ENCODE results near the gene APOF. TPM values are rescaled to one million over a fixed set of nuclear protein-coding genes. Genes with fewer than 3 reads are reported as not detected.
A peak's percentile ranks its signal among the peaks of the same experiment; 100 is the strongest.

Gene APOF
- total and polyA plus RNA-seq, 2 of the 13 experiments (the other 11 are each of a cell fraction or from before 2014, with no cell fraction given): 3.3 to 23.9 TPM

- TF ChIP-seq AKNA (CRISPR knock-in tag; IDR thresholded peaks at IDR 0.05; ENCODE audit: borderline replicate concordance) (no peak), TOE1 (CRISPR knock-in tag; IDR thresholded peaks at IDR 0.05) (no peak), MXD1 (CRISPR knock-in tag; IDR thresholded peaks at IDR 0.05) (peak; percentile 91), ZNF607 (CRISPR knock-in tag; IDR thresholded peaks at IDR 0.05; ENCODE audit: borderline replicate concordance) (peak; percentile 83), ZNF576 (CRISPR knock-in tag; IDR thresholded peaks at IDR 0.05) (peak; percentile 57; the same call in 1 of the 2 replicates), ZNF232 (CRISPR knock-in tag; IDR thresholded peaks at IDR 0.05; ENCODE audit: borderline replicate concordance) (peak; percentile 81; the same call in 1 of the 2 replicates), CREBL2 (CRISPR knock-in tag; IDR thresholded peaks at IDR 0.05; ENCODE audit: borderline replicate concordance) (peak; percentile 39; the same call in 1 of the 2 replicates), SKI (IDR thresholded peaks at IDR 0.05; ENCODE audit: partially characterized antibody) (no peak), ZNF598 (CRISPR knock-in tag; IDR thresholded peaks at IDR 0.05; ENCODE audit: borderline replicate concordance) (0 out of 2 replicates have a peak, but pooled peaks have one; percentile 19), TFDP2 (CRISPR knock-in tag; IDR thresholded peaks at IDR 0.05) (peak; percentile 70), TIGD3 (CRISPR knock-in tag; IDR thresholded peaks at IDR 0.05; ENCODE audit: borderline replicate concordance) (no peak), ZNF552 (CRISPR knock-in tag; IDR thresholded peaks at IDR 0.05; ENCODE audit: borderline replicate concordance) (0 out of 2 replicates have a peak, but pooled peaks have one; percentile 64), ZNF101 (CRISPR knock-in tag; IDR thresholded peaks at IDR 0.05; ENCODE audit: borderline replicate concordance, low read depth) (no peak), ZNF747 (CRISPR knock-in tag; IDR thresholded peaks at IDR 0.05; ENCODE audit: borderline replicate concordance) (peak; percentile 78; the same call in 1 of the 2 replicates), TAF15 (IDR thresholded peaks at IDR 0.05; ENCODE audit: low read depth, low read length, poor library complexity, severe bottlenecking) (no peak), MLX (CRISPR knock-in tag; IDR thresholded peaks at IDR 0.05) (0 out of 2 replicates have a peak, but pooled peaks have one; percentile 50), SIX1 (CRISPR knock-in tag; IDR thresholded peaks at IDR 0.05; ENCODE audit: borderline replicate concordance) (no peak), EEA1 (CRISPR knock-in tag; IDR thresholded peaks at IDR 0.05; ENCODE audit: borderline replicate concordance) (peak; percentile 17; the same call in 1 of the 2 replicates)
These were observed 46.8 kb downstream of the APOF start, which contains the start of gene CNPY2 (continued) for GRCh38 chr12:56315622-56316473.
